GM19328 (cell line): ENCODE measurements around the gene EML1.

Experiments used
- ATAC-seq: cut with Tn5 transposase; IDR thresholded peaks from one replicate; pipeline ENCODE4 v1.9.1; 2021; ENCODE audit warnings: mild to moderate bottlenecking, moderate library complexity; ENCODE audit not compliant: unreplicated experiment

EML1 gene

GRCh38 chr14:99952039-99952438, 158.8 kb downstream of the EML1 start:
- ATAC-seq, result no peak

- ATAC-seq, result no peak
These were observed 159.2 kb downstream of the EML1 start for GRCh38 chr14:99952453-99952852.

- no peak for ATAC-seq
These were observed 162.7 kb downstream of the EML1 start for GRCh38 chr14:99955826-99956455.

- ATAC-seq, result no peak
These were observed 165.2 kb downstream of the EML1 start for GRCh38 chr14:99958380-99958779.

GRCh38 chr14:99961826-99962518, 168.8 kb downstream of the EML1 start:
- no peak for ATAC-seq

GRCh38 chr14:99964979-99965378, 171.8 kb downstream of the EML1 start:
- no peak for ATAC-seq

- no peak for ATAC-seq
These were observed 173.0 kb downstream of the EML1 start for GRCh38 chr14:99966037-99966835.

- no peak for ATAC-seq
These were observed 173.7 kb downstream of the EML1 start for GRCh38 chr14:99966912-99967311.

- ATAC-seq, result no peak
These were observed 175.1 kb downstream of the EML1 start for GRCh38 chr14:99968191-99968920.

GRCh38 chr14:99968941-99969340, 175.7 kb downstream of the EML1 start:
- no peak for ATAC-seq

- ATAC-seq, result no peak
These were observed 176.6 kb downstream of the EML1 start for GRCh38 chr14:99969673-99970322.

GRCh38 chr14:99971087-99971940, 178.1 kb downstream of the EML1 start:
- ATAC-seq, result no peak

GRCh38 chr14:99971941-99972747, 178.9 kb downstream of the EML1 start:
- ATAC-seq, result no peak

GRCh38 chr14:99972748-99973466, 179.7 kb downstream of the EML1 start:
- ATAC-seq, result no peak

- ATAC-seq, result no peak
These were observed 182.0 kb downstream of the EML1 start for GRCh38 chr14:99975190-99975589.

- ATAC-seq, result no peak
These were observed 182.8 kb downstream of the EML1 start for GRCh38 chr14:99976021-99976420.

- ATAC-seq, result no peak
These were observed 183.5 kb downstream of the EML1 start for GRCh38 chr14:99976681-99977080.

- ATAC-seq, result no peak
These were observed 187.1 kb downstream of the EML1 start for GRCh38 chr14:99980299-99980698.
